ENCODE data around the gene HHAT. TPM values are rescaled to one million over a fixed set of nuclear protein-coding genes. Genes with fewer than 3 reads are reported as not detected.

The HHAT gene
- total and polyA plus RNA-seq, 2 of the 4 experiments (the other 2 are of a cell fraction), result 1.7 to 2.5 TPM

GRCh38 chr1:210377731-210378333, 49.1 kb downstream of the HHAT start:
- Histone ChIP-seq H3K14ac (replicated peaks; ENCODE audit: low read depth, low read length) (peak overlapping the region; percentile 82), H2AK9ac (replicated peaks; ENCODE audit: low read depth, low read length, poor library complexity) (peak overlapping the region; percentile 62), H4K20me1 (ENCODE audit: insufficient read depth, low read length) (no peaks in the 10 kb centered on the region), H3K9me3 (ENCODE audit: control insufficient read depth, insufficient read depth, low read length) (no peaks in the 10 kb centered on the region), H3K36me3 (ENCODE audit: control insufficient read depth, insufficient read depth, low read length) (no peaks in the 10 kb centered on the region), H2AFZ (replicated peaks; ENCODE audit: low read length, poor library complexity) (peak overlapping the region; percentile 38), H4K5ac (ENCODE audit: low read depth, low read length) (peak overlapping the region; percentile 73), H2AK5ac (ENCODE audit: low read depth, low read length) (peak overlapping the region; percentile 85), H3K56ac (ENCODE audit: extremely low read depth, insufficient read depth, low read length) (0 out of 2 replicates have a peak overlapping the region, but pooled peaks have one; percentile 4), H3K9me1 (ENCODE audit: insufficient read depth, low read length) (peaks cover 9% of the 10 kb centered on the region), H3K4me2 (ENCODE audit: low read depth, low read length) (peak overlapping the region; percentile 75), H3K27me3 (ENCODE audit: control insufficient read depth, insufficient read depth, low read length) (no peaks in the 10 kb centered on the region), H3K9ac (ENCODE audit: low read depth, low read length) (no peak overlapping the region), H3K4me1 (ENCODE audit: control insufficient read depth, insufficient read depth, low read length) (peaks cover 19% of the 10 kb centered on the region), H2BK20ac (ENCODE audit: low read depth, low read length) (peak overlapping the region; percentile 86), H3K4me3 (ENCODE audit: insufficient read depth, low read depth, low read length) (no peak overlapping the region), H3K79me1 (ENCODE audit: low read depth in 1 of 2, low read length in 2 of 2) (no peaks in the 10 kb centered on the region), H4K91ac (ENCODE audit: insufficient read depth, low read depth, low read length) (peak overlapping the region; percentile 75), H2BK120ac (ENCODE audit: low read depth, low read length) (peak overlapping the region; percentile 91), H3K27ac (ENCODE audit: insufficient read depth, low read length) (peak overlapping the region; percentile 41), H2BK5ac (ENCODE audit: low read depth, low read length, poor library complexity, severe bottlenecking) (peak overlapping the region; percentile 88), H3K18ac (ENCODE audit: low read depth, low read length) (peak overlapping the region; percentile 98), H2BK15ac (ENCODE audit: low read depth, low read length) (peak overlapping the region; percentile 74; the same call in 1 of the 3 replicates), H3K23ac (ENCODE audit: low read depth, low read length) (peak overlapping the region; percentile 73), H3K4ac (ENCODE audit: low read depth, low read length) (peak overlapping the region; percentile 87), H4K8ac (ENCODE audit: low read depth in 2 of 2, low read length in 2 of 2) (peak overlapping the region; percentile 44 to 88; a peak in 3 of 4 replicates)
- BruUV-seq (replicated peaks), result no TSS peak
- CTCF ChIA-PET, result no interaction called here
- intact Hi-C loops (cut with micrococcal nuclease) (no loop called here), in situ Hi-C loops (cut with MboI; ENCODE audit: low sequenced_read_pairs) (no loop called here), dilution Hi-C loops (cut with HindIII; ENCODE audit: low sequenced_read_pairs, unreplicated experiment) (no loop called here)
- WGBS, 2 experiments (ENCODE audit: extremely low coverage in 2 of 2, insufficient read length in 1 of 2), result 100% methylated on average over 1 of the region's 3 CpGs; no CpG with 5 or more reads in 1 of the 2 experiments
- no peak for TF ChIP-seq MAFK (IDR thresholded peaks at IDR 0.05; ENCODE audit: low read depth, low read length)
- TF ChIP-seq SMC3 (IDR thresholded peaks at IDR 0.05; ENCODE audit: low read depth, low read length), result no peak
- TF ChIP-seq CEBPB (IDR thresholded peaks at IDR 0.05; ENCODE audit: low read depth, low read length), result 0 out of 2 replicates have a peak, but pooled peaks have one; percentile 22
- TF ChIP-seq MXI1 (IDR thresholded peaks at IDR 0.05; ENCODE audit: borderline replicate concordance, low read depth, low read length), result no peak
- TF ChIP-seq FOS (IDR thresholded peaks at IDR 0.05; ENCODE audit: low read depth, low read length), result no peak
- ATAC-seq (ENCODE audit: low read depth), result no peak
- DNase-seq, result peak; percentile 72
- POLR2A ChIA-PET (ENCODE audit: unreplicated experiment), result no interaction called here
